Endothelial cell (in vitro differentiated cells): ENCODE results near the gene ARPC2. TPM values are rescaled to one million over a fixed set of nuclear protein-coding genes. Genes with fewer than 3 reads are reported as not detected.

Experiments
- DNase-seq: peaks from one replicate; pipeline ENCODE4 v3.0.0; 2021; ENCODE audit warnings: low spot score
- H3K27ac Mint-ChIP-seq: one replicate; pipeline ENCODE4 v1.8.0; 2021; ENCODE audit warnings: mixed read lengths, inconsistent platforms; ENCODE audit not compliant: unreplicated experiment
- H3K27me3 Mint-ChIP-seq: one replicate; pipeline ENCODE4 v1.8.0; 2021; ENCODE audit warnings: mild to moderate bottlenecking, moderate library complexity, mixed read lengths, inconsistent platforms; ENCODE audit not compliant: unreplicated experiment
- H3K36me3 Mint-ChIP-seq: one replicate; pipeline ENCODE4 v1.8.0; 2021; ENCODE audit warnings: mild to moderate bottlenecking, low read depth, mixed read lengths, inconsistent platforms; ENCODE audit not compliant: unreplicated experiment
- H3K4me1 Mint-ChIP-seq: one replicate; pipeline ENCODE4 v1.8.0; 2021; ENCODE audit warnings: mild to moderate bottlenecking, mixed read lengths, inconsistent platforms; ENCODE audit not compliant: unreplicated experiment
- H3K4me3 Mint-ChIP-seq: one replicate; pipeline ENCODE4 v1.8.0; 2021; ENCODE audit warnings: mild to moderate bottlenecking, mixed read lengths, inconsistent platforms; ENCODE audit not compliant: unreplicated experiment
- H3K9me3 Mint-ChIP-seq: one replicate; pipeline ENCODE4 v1.8.0; 2021; ENCODE audit warnings: mixed read lengths, inconsistent platforms; ENCODE audit not compliant: unreplicated experiment
- total RNA-seq: library from RNA; stranded (reverse); fragmentation: NEBNext Ultra II Directional; extraction: Animal tissue kit (Norgen Biotek cat#: 25700); gene quantifications from one replicate; pipeline ENCODE4 v1.2.1, GENCODE V29; 2021; ENCODE audit not compliant: unreplicated experiment
- TF ChIP-seq, protein P1 (sequence below): fragments of 200-600 bp; sonication (generic); IDR thresholded peaks from one replicate; pipeline ENCODE4 v1.5.0; 2021; ENCODE audit warnings: antibody characterized with exemption; ENCODE audit not compliant: unreplicated experiment

The ARPC2 gene
- total RNA-seq, 1 donor from 2014 or later: 468 TPM

DNA sequence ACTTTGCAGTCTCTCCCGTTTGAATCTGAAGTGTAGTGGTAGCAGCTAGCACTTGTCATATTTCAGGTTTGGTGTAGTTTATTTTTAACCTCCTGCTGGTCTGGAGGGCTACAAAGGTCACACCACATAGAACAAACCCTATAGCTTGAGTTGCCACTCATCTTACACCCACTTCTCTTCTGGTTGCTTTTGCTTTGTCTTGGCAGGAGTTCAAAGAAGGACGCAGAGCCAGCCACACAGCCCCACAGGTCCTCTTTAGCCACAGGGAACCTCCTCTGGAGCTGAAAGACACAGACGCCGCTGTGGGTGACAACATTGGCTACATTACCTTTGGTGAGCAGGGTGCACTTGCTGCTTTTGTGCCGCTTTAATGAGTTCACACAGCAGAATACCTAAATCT lies 28.2 kb downstream of the ARPC2 start:
- Mint-ChIP-seq H3K27me3 (peaks cover 3% of the 10 kb centered on the region), H3K4me3 (no peak overlapping the region), H3K36me3 (peaks cover 52% of the 10 kb centered on the region), H3K9me3 (no peaks in the 10 kb centered on the region), H3K27ac (no peak overlapping the region), H3K4me1 (no peaks in the 10 kb centered on the region)
- no peak for DNase-seq
- TF ChIP-seq, protein P1, sequence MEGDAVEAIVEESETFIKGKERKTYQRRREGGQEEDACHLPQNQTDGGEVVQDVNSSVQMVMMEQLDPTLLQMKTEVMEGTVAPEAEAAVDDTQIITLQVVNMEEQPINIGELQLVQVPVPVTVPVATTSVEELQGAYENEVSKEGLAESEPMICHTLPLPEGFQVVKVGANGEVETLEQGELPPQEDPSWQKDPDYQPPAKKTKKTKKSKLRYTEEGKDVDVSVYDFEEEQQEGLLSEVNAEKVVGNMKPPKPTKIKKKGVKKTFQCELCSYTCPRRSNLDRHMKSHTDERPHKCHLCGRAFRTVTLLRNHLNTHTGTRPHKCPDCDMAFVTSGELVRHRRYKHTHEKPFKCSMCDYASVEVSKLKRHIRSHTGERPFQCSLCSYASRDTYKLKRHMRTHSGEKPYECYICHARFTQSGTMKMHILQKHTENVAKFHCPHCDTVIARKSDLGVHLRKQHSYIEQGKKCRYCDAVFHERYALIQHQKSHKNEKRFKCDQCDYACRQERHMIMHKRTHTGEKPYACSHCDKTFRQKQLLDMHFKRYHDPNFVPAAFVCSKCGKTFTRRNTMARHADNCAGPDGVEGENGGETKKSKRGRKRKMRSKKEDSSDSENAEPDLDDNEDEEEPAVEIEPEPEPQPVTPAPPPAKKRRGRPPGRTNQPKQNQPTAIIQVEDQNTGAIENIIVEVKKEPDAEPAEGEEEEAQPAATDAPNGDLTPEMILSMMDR: no peak

DNA sequence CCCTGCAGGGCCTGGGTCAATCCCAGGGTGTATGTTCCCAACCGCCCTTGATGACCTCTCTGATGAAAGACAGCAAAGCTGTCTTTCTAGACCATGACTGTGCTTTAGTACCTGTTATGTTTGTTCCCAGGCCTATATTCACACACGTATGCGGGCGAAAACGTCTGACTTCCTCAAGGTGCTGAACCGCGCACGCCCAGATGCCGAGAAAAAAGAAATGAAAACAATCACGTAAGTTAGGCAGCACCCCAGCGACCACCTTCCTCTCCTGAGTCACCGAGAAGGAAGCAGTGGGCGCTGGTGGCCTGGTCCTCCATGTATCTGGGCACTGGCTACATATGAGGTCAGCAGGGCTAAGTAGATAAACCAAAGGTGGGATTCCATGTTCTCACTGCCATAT lies 32.7 kb downstream of the ARPC2 start:
- no peak overlapping the region for H3K27ac Mint-ChIP-seq
- H3K4me1 Mint-ChIP-seq: no peaks in the 10 kb centered on the region
- peaks cover 7% of the 10 kb centered on the region for H3K27me3 Mint-ChIP-seq
- TF ChIP-seq, protein P1: no peak
- peaks cover 67% of the 10 kb centered on the region for H3K36me3 Mint-ChIP-seq
- no peak for DNase-seq
- no peaks in the 10 kb centered on the region for H3K9me3 Mint-ChIP-seq
- peak overlapping the region; percentile 60 for H3K4me3 Mint-ChIP-seq

DNA sequence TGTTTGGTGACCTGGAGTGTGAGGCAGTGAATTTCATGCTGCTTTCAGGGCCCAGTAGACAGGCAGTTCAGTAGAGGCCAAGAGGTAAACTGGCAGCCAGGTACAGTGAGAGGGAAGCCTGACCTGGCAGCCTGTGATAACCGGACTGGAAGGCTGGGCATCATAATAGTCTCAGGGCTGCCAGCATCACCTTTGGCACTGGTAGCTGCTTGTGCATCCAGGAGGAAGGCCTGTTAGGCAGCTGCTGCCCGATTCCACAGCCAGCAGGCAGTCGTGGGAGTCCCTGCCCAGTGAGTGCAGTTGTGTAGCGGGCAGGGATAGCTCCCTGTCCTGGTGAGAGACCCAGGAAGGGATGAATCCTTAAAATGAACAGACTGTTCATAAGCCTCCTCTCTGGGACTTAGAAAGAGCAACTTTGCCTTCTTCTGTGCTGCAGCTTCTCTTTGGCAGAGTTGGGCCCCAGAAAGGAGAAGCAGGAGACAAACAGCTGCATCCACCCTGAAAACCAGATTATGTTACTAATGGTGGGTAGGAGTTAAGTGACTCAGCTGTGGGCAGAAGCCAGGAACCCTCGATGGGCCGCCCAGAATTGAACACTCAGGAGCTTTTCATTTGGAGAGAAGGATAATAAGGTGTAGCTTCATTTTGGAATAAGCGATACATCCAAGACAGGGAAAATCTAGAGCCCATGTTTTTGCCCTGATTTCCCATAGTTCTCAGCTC lies 35.7 kb downstream of the ARPC2 start:
- TF ChIP-seq, protein P1: no peak
- Mint-ChIP-seq H3K4me1 (peaks cover 12% of the 10 kb centered on the region), H3K4me3 (no peak overlapping the region), H3K27ac (no peak overlapping the region), H3K27me3 (peaks cover 10% of the 10 kb centered on the region), H3K36me3 (peaks cover 64% of the 10 kb centered on the region), H3K9me3 (no peaks in the 10 kb centered on the region)
- DNase-seq: no peak

DNA sequence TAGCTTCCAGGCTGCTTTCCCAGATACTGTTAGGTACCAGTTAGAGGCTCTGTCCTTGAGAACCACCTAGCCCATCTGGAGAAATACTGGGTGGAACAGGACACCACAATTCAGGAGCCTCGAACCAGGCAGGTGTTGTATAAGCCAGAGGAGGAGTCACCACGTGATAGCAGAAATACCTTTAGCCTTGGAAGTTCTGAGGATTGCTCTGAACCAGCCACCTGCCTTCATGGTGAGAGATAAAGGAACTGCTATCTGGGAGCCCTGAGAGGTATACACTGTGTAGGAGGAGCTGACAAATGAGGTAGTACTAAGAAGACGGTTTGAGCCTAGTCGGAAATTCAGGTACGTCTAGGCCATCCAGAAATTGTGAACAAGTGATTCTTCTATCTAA lies 36.2 kb downstream of the ARPC2 start:
- TF ChIP-seq, protein P1: no peak
- Mint-ChIP-seq H3K4me1 (peaks cover 15% of the 10 kb centered on the region), H3K27me3 (peaks cover 10% of the 10 kb centered on the region), H3K4me3 (no peak overlapping the region), H3K9me3 (no peaks in the 10 kb centered on the region), H3K36me3 (peaks cover 60% of the 10 kb centered on the region), H3K27ac (no peak overlapping the region)
- no peak for DNase-seq

DNA sequence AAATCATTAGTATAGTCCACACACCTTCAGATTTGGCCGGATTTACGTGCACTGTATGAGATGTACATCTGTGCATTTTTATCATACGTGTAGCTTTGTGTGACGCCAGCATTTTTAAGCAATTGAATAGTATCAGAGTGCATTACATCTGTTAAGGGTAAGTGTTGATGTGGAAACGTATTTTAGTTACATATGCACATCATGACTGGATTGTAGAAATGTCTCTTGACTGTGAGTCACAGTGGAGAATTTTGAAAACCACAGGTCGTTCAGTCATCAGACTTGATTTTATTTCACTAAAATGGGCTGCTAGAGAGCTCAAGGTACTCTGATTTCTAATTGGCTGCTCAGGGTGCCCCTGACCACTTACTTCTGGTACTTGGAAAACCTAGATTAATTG lies 38.5 kb downstream of the ARPC2 start:
- peaks cover 7% of the 10 kb centered on the region for H3K27me3 Mint-ChIP-seq
- peaks cover 42% of the 10 kb centered on the region for H3K36me3 Mint-ChIP-seq
- TF ChIP-seq, protein P1: no peak
- no peak for DNase-seq
- H3K27ac Mint-ChIP-seq: no peak overlapping the region
- H3K4me3 Mint-ChIP-seq: no peak overlapping the region
- peaks cover 35% of the 10 kb centered on the region for H3K4me1 Mint-ChIP-seq
- no peaks in the 10 kb centered on the region for H3K9me3 Mint-ChIP-seq
